ENCODE measurements around the gene TAC4.

The TAC4 gene

DNA sequence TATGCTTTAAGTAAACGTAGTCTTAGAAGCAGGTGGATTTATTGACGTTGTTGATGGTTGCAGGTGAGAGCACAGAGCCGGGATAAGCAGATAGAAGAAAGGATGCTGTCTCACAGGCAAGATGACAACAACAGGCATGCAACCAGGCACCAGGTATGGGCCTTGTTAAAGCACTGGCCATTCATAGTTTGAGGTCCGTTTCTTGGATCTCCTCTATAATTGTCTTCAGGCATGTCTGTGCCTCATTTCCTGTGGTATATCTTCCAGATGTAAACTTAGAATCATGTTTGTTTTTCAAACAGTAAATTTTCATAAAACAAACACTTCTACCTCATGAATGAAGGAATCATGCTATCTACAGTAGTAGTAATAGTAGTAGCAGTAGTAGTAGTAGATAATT lies 38.8 kb downstream of the TAC4 start:
- TF ChIP-seq, protein P1, sequence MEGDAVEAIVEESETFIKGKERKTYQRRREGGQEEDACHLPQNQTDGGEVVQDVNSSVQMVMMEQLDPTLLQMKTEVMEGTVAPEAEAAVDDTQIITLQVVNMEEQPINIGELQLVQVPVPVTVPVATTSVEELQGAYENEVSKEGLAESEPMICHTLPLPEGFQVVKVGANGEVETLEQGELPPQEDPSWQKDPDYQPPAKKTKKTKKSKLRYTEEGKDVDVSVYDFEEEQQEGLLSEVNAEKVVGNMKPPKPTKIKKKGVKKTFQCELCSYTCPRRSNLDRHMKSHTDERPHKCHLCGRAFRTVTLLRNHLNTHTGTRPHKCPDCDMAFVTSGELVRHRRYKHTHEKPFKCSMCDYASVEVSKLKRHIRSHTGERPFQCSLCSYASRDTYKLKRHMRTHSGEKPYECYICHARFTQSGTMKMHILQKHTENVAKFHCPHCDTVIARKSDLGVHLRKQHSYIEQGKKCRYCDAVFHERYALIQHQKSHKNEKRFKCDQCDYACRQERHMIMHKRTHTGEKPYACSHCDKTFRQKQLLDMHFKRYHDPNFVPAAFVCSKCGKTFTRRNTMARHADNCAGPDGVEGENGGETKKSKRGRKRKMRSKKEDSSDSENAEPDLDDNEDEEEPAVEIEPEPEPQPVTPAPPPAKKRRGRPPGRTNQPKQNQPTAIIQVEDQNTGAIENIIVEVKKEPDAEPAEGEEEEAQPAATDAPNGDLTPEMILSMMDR (IDR thresholded peaks at IDR 0.05; ENCODE audit: low read depth, low read length), result no peak

DNA sequence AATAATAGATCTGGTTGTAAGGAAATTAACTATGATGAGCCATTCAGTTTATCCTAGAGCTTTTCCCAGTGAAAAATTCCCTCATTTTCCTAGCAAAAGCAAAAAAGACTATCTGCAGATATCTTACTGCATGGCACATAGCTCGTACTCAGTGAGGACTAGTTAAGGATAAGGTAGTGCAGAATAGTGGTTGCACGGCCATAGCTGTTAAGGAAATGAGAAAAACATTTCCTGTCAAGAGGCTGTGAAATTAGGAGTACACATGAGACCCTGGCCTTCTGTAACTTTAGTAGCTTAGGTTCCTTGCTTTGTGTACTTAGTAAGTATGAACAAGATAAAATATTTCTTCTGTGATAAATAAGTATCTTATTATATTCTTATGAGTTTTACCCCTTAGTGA lies 49.1 kb downstream of the TAC4 start:
- no peak overlapping the region for H3K4me3 ChIP-seq (ENCODE audit: low read depth, low read length)
- TF ChIP-seq, protein P1 (IDR thresholded peaks at IDR 0.05; ENCODE audit: low read depth, low read length), result no peak

More for the DNA sequence above, 38.8 kb downstream of the TAC4 start:
- no peak overlapping the region for H3K4me3 ChIP-seq (ENCODE audit: low read depth, low read length)

DNA sequence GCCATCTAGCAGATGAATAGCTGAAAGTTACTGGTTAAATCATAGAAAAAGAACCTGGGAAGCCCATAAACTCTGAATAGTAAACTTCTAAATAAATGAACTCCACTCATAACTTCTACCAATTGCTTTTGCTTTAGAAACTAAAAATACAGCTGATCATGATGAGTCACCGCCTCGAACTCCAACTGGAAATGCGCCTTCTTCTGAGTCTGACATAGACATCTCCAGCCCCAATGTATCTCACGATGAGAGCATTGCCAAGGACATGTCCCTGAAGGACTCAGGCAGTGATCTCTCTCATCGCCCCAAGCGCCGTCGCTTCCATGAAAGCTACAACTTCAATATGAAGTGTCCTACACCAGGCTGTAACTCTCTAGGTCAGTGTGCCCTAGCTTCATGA lies 49.7 kb downstream of the TAC4 start:
- TF ChIP-seq, protein P1 (IDR thresholded peaks at IDR 0.05; ENCODE audit: low read depth, low read length), result no peak
- H3K4me3 ChIP-seq (ENCODE audit: low read depth, low read length), result no peak overlapping the region

DNA sequence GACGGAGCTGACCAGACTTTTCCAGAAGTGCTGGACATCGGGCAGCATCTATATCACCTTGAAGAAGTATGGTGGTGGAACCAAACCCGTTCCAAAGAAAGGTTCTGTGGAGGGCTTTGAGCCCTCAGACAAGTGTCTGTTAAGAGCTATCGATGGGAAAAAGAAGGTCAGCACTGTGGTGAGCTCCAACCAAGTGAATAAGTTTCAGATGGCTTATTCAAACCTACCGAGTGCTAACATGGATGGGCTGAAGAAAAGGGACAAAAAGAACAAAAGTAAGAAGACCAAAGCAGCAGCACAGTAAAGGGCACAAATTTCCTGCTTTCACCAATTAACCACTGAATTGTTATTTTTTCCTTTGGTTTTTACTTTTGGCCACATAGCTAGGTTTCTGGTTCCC lies 52.5 kb downstream of the TAC4 start:
- TF ChIP-seq, protein P1 (IDR thresholded peaks at IDR 0.05; ENCODE audit: low read depth, low read length), result no peak
- H3K4me3 ChIP-seq (ENCODE audit: low read depth, low read length), result no peak overlapping the region

DNA sequence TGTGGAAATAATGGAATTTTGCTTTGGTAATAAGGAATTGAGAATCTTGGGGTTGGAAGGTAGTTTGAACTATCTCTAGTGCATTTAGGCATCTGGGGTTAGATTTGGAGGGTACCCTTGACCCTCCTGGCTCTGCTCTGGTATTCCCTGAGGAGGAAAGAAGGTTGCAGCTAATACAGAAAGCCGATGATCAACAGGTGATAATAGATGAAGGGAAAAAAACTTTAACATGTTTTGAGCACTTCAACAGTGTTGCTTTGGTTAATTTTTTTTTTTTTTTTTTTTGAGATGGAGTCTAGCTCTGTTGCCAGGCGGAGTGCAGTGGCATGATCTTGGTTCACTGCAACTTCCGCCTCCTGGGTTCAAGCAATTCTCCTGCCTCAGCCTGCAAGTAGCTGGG lies 54.6 kb downstream of the TAC4 start:
- H3K4me3 ChIP-seq (ENCODE audit: low read depth, low read length), result no peak overlapping the region
- TF ChIP-seq, protein P1 (IDR thresholded peaks at IDR 0.05; ENCODE audit: low read depth, low read length), result no peak

DNA sequence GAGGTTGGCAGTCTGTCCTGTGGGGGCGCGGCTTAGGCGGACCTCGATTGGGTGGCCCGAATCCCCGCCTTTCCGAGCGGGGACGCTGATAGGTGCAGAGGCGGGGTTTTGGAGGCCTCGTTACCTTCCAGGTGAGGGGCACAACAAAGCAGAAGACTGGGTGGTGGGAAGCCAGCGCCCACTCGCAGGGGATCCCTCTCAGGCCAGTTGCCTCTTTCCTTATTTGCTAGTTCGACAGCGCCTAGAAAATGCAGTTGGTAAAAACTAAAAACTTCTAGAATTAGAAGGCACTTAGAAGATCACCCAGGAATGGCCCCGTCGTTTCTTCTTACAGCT lies 58.7 kb downstream of the TAC4 start:
- peak overlapping the region; percentile 53 for H3K4me3 ChIP-seq (ENCODE audit: low read depth, low read length)
- TF ChIP-seq, protein P1 (IDR thresholded peaks at IDR 0.05; ENCODE audit: low read depth, low read length), result no peak

DNA sequence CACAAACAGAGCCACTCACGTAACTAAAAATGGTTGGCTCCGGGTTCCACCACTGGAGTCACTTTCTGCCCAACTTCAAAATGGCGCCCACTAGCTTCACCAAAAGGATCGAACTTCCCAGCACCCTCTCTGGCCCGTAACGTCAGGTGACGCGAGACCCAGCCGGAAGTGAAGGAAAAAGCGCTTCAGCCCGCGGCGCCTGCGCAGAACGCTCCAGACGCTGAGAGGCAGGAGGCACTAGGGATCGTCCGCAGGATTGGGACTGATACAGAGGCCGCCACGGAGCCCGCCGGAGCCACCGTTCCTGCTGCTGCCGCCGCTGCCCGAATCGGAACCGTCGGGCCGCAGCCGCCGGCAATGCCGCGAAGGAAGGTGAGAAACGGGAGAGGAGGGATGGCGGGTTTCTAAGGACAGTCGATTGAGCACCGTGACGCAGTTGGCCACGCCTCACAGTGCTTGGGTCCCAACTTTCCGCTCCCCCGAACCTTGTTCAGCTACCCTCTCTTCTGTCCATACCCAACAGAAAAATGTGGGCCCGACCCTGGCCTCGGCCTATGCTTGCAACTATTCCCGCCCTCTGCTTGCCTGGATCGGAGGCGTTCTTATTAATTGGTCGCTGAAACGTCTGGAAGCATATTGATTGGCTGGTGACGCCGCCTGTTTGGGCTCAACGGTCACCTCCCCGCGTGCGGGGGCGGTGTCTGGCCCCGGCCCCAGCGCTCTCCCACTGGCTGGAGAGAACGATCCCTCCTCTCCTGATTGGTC lies 59.2 kb downstream of the TAC4 start, which contains the start of gene KAT7:
KAT7 (plus strand) TSS at position 204 of the 765 bp plus-strand sequence; CDS start at position 358, 154 bp downstream.
- TF ChIP-seq, protein P1 (IDR thresholded peaks at IDR 0.05; ENCODE audit: low read depth, low read length), result no peak
- H3K4me3 ChIP-seq (ENCODE audit: low read depth, low read length), result peak within 1 kb of the TSS; percentile 100

Measured in WI38 (cell line).